Right hindlimb (tissue), 1 donor: ENCODE data around the gene PNMA8C.
"Not testable (repeated sequence)": the region's sequence is repeated elsewhere in the genome, so short reads cannot be mapped to it uniquely, and the experiment has no call there.

ENCODE experiments used
- DNase-seq: peaks from one replicate; pipeline ENCODE4 v3.0.0-alpha.2; 2018

PNMA8C gene

GRCh38 chr19:46447006-46447405, 18.3 kb upstream of the PNMA8C start:
- DNase-seq = no peak

- no peak for DNase-seq
Observed at GRCh38 chr19:46446021-46446420, 17.3 kb upstream of the PNMA8C start.

GRCh38 chr19:46442808-46443450, 14.2 kb upstream of the PNMA8C start:
- peak; percentile 68 for DNase-seq

GRCh38 chr19:46441866-46442265, 13.1 kb upstream of the PNMA8C start:
- no peak for DNase-seq

GRCh38 chr19:46435689-46436088, 7.0 kb upstream of the PNMA8C start:
- not testable (repeated sequence) for DNase-seq

GRCh38 chr19:46435009-46435408, 6.3 kb upstream of the PNMA8C start:
- DNase-seq = no peak

GRCh38 chr19:46433470-46433869, 4.7 kb upstream of the PNMA8C start:
- DNase-seq = not testable (repeated sequence)

- DNase-seq = no peak
Observed at GRCh38 chr19:46431824-46432223, 3.1 kb upstream of the PNMA8C start.

GRCh38 chr19:46429999-46430398, 1.3 kb upstream of the PNMA8C start:
- DNase-seq = no peak

- no peak for DNase-seq
Observed at GRCh38 chr19:46427518-46428045, 1.2 kb downstream of the PNMA8C start.

- peak; percentile 88 for DNase-seq
Observed at GRCh38 chr19:46426506-46427162, 2.1 kb downstream of the PNMA8C start.

- DNase-seq = peak; percentile 44
Observed at GRCh38 chr19:46426035-46426505, 2.7 kb downstream of the PNMA8C start.

- DNase-seq = no peak
Observed at GRCh38 chr19:46423188-46423587, 5.5 kb downstream of the PNMA8C start.

GRCh38 chr19:46422344-46422743, 6.4 kb downstream of the PNMA8C start:
- DNase-seq = no peak

GRCh38 chr19:46420056-46420455, 8.7 kb downstream of the PNMA8C start:
- DNase-seq = no peak

- DNase-seq = peak; percentile 97
Observed at GRCh38 chr19:46415804-46416709, 12.7 kb downstream of the PNMA8C start.

- DNase-seq = not testable (repeated sequence)
Observed at GRCh38 chr19:46414899-46415298, 13.8 kb downstream of the PNMA8C start.

GRCh38 chr19:46413262-46414031, 15.3 kb downstream of the PNMA8C start, which contains the start of gene CCDC8:
TSS of gene CCDC8 (minus strand) at chr19:46413564. CDS start at chr19:46412810, 754 bp downstream.
- DNase-seq = peak; percentile 98

GRCh38 chr19:46412650-46413261, 16.0 kb downstream of the PNMA8C start:
- DNase-seq = no peak

GRCh38 chr19:46411925-46412649, 16.6 kb downstream of the PNMA8C start:
- no peak for DNase-seq
